Neural cell (in vitro differentiated cells): ENCODE results near the gene TMEM164. TPM values are rescaled to one million over a fixed set of nuclear protein-coding genes. Genes with fewer than 3 reads are reported as not detected.

Experiments
- H2AFZ ChIP-seq: fragments of 200-600, 300-800 bp; sonication (generic), shearing (Covaris generic); 2 replicates; pipeline ENCODE4 v1.6.0; 2014; ENCODE audit warnings: low read depth, mild to moderate bottlenecking, antibody characterized with exemption, low read length, moderate library complexity
- H3F3A ChIP-seq: fragments of 200-600 bp; shearing (Covaris generic); 2 replicates; pipeline ENCODE4 v1.6.1; 2016; ENCODE audit warnings: mild to moderate bottlenecking, moderate library complexity, mixed read lengths, antibody characterized with exemption, low read length; ENCODE audit not compliant: insufficient read depth, poor library complexity, severe bottlenecking
- H3K27ac ChIP-seq: fragments of 200-600, 300-800 bp; sonication (generic), shearing (Covaris generic); 2 replicates; pipeline ENCODE4 v1.5.1; 2014; ENCODE audit warnings: mild to moderate bottlenecking, low read length, moderate library complexity
- H3K27me3 ChIP-seq: fragments of 300-800, 200-600 bp; sonication (generic), shearing (Covaris generic); 2 replicates; pipeline ENCODE4 v1.6.0; 2014; ENCODE audit warnings: mild to moderate bottlenecking, low read depth, low read length, moderate library complexity; ENCODE audit not compliant: insufficient read depth
- H3K36me3 ChIP-seq: fragments of 300-800, 200-600 bp; sonication (generic), shearing (Covaris generic); 2 replicates; pipeline ENCODE4 v1.5.1; 2014; ENCODE audit warnings: mild to moderate bottlenecking, antibody characterized with exemption, low read length, moderate library complexity; ENCODE audit not compliant: insufficient read depth
- H3K4me2 ChIP-seq: fragments of 300-800, 200-600 bp; sonication (generic), shearing (Covaris generic); 2 replicates; pipeline ENCODE4 v1.6.0; 2014; ENCODE audit warnings: mild to moderate bottlenecking, low read length
- H3K4me3 ChIP-seq: fragments of 300-800, 200-600 bp; sonication (generic), shearing (Covaris generic); 2 replicates; pipeline ENCODE4 v1.5.1; 2014; ENCODE audit warnings: mild to moderate bottlenecking, low read length, moderate library complexity
- H3K79me2 ChIP-seq: fragments of 200-600 bp; shearing (Covaris generic); replicated peaks from 2 replicates; pipeline ENCODE4 v1.6.0; 2014; ENCODE audit warnings: mild to moderate bottlenecking, low read length, moderate library complexity; ENCODE audit not compliant: insufficient read depth
- H3K9ac ChIP-seq: fragments of 300-800, 200-600 bp; sonication (generic), shearing (Covaris generic); 2 replicates; pipeline ENCODE4 v1.6.1; 2016; ENCODE audit warnings: mild to moderate bottlenecking, low read length, mixed read lengths
- H3K9me2 ChIP-seq: fragments of 200-600 bp; shearing (Covaris generic); 2 replicates; pipeline ENCODE4 v1.6.1; 2016; ENCODE audit warnings: mild to moderate bottlenecking, low read length, mixed read lengths; ENCODE audit not compliant: insufficient read depth
- H3K9me3 ChIP-seq: fragments of 200-600, 300-800 bp; sonication (generic), shearing (Covaris generic); 2 replicates; pipeline ENCODE4 v1.6.1; 2016; ENCODE audit warnings: mild to moderate bottlenecking, mixed run types, low read length, moderate library complexity, mixed read lengths
- H4K20me1 ChIP-seq: fragments of 200-600 bp; shearing (Covaris generic); 2 replicates; pipeline ENCODE4 v1.6.1; 2016; ENCODE audit warnings: mild to moderate bottlenecking, mixed run types; ENCODE audit not compliant: insufficient read depth
- EP300 ChIP-seq: fragments of 450-650 bp; conservative IDR thresholded peaks from 2 replicates; pipeline ENCODE4 v1.6.1; 2014; ENCODE audit warnings: antibody characterized with exemption, mild to moderate bottlenecking, moderate library complexity; ENCODE audit not compliant: poor library complexity, severe bottlenecking
- EZH2 ChIP-seq: fragments of 200-600, 300-800 bp; shearing (Covaris generic), sonication (generic); IDR thresholded peaks from 2 replicates; pipeline ENCODE4 v1.6.1; 2014; ENCODE audit warnings: antibody characterized with exemption, low read length, borderline replicate concordance, mild to moderate bottlenecking; ENCODE audit not compliant: insufficient read depth, poor library complexity, severe bottlenecking
- MXI1 ChIP-seq: fragments of 450-650 bp; conservative IDR thresholded peaks from 2 replicates; pipeline ENCODE4 v1.6.1; 2014; ENCODE audit warnings: antibody characterized with exemption, mild to moderate bottlenecking; ENCODE audit not compliant: poor library complexity, severe bottlenecking
- POLR2AphosphoS5 ChIP-seq: IDR thresholded peaks from 2 replicates; pipeline ENCODE4 v1.6.1; 2012
- RAD21 ChIP-seq: fragments of 450-650 bp; conservative IDR thresholded peaks from 2 replicates; pipeline ENCODE4 v1.6.1; 2014; ENCODE audit warnings: antibody characterized with exemption, mild to moderate bottlenecking, moderate library complexity
- REST ChIP-seq: IDR thresholded peaks from 2 replicates; pipeline ENCODE4 v1.6.1; 2012; ENCODE audit warnings: borderline replicate concordance
- SMC3 ChIP-seq: fragments of 450-650 bp; conservative IDR thresholded peaks from 2 replicates; pipeline ENCODE4 v1.6.1; 2014; ENCODE audit warnings: antibody characterized with exemption, mild to moderate bottlenecking, moderate library complexity; ENCODE audit not compliant: poor library complexity
- TAF1 ChIP-seq: IDR thresholded peaks from 2 replicates; pipeline ENCODE4 v1.6.1; 2012; ENCODE audit warnings: low read depth
- polyA plus RNA-seq: library from polyadenylated mRNA; depleted of rRNA; stranded (reverse); fragments of >200 nt; gene quantifications from 2 replicates; pipeline ENCODE4 v1.2.3, GENCODE V29; 2014
- TF ChIP-seq, protein P1 (sequence below): fragments of 450-650 bp; IDR thresholded peaks from 2 replicates; pipeline ENCODE4 v1.5.1; 2014; ENCODE audit warnings: antibody characterized with exemption, mild to moderate bottlenecking, moderate library complexity; ENCODE audit not compliant: poor library complexity, severe bottlenecking

TMEM164 gene
- polyA plus RNA-seq, 1 donor from 2014 or later, result 52.8 TPM

DNA sequence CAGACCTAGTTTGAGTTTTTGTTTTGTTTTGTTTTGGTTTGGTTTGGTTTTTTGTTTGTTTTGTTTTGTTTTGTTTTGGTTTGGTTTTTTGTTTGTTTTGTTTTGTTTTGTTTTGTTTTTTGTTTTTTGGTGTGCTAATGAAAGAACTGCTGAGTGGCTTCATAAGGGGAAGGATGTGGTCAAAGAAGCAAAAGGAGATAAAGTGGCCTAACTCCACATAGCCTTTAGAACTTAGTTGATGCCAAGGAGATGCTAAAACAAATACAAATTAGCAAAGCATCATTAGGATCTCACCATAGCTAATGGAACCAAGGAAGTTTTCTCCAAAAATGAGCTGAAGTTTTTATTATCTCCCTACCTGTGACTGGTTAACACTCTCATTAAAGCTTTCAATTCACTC lies 44.6 kb upstream of the TMEM164 start:
- Histone ChIP-seq H3K36me3 (no peaks in the 10 kb centered on the region), H3K4me3 (no peak overlapping the region), H3K9me2 (no peaks in the 10 kb centered on the region), H2AFZ (no peak overlapping the region), H3K9ac (no peak overlapping the region), H3K4me2 (no peak overlapping the region), H3F3A (no peaks in the 10 kb centered on the region), H3K9me3 (no peaks in the 10 kb centered on the region), H3K27ac (no peak overlapping the region), H3K27me3 (no peaks in the 10 kb centered on the region), H4K20me1 (no peaks in the 10 kb centered on the region), H3K79me2 (no peaks in the 10 kb centered on the region)
- no peak for TF ChIP-seq EZH2
- TF ChIP-seq MXI1, result no peak
- no peak for TF ChIP-seq TAF1
- TF ChIP-seq RAD21, result no peak
- no peak for TF ChIP-seq REST
- no peak for TF ChIP-seq EP300
- TF ChIP-seq, protein P1, sequence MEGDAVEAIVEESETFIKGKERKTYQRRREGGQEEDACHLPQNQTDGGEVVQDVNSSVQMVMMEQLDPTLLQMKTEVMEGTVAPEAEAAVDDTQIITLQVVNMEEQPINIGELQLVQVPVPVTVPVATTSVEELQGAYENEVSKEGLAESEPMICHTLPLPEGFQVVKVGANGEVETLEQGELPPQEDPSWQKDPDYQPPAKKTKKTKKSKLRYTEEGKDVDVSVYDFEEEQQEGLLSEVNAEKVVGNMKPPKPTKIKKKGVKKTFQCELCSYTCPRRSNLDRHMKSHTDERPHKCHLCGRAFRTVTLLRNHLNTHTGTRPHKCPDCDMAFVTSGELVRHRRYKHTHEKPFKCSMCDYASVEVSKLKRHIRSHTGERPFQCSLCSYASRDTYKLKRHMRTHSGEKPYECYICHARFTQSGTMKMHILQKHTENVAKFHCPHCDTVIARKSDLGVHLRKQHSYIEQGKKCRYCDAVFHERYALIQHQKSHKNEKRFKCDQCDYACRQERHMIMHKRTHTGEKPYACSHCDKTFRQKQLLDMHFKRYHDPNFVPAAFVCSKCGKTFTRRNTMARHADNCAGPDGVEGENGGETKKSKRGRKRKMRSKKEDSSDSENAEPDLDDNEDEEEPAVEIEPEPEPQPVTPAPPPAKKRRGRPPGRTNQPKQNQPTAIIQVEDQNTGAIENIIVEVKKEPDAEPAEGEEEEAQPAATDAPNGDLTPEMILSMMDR, result no peak
- no peak for TF ChIP-seq SMC3
- TF ChIP-seq POLR2AphosphoS5, result no peak

GRCh38 chrX:109959356-109959871 lies 43.5 kb upstream of the TMEM164 start:
- Histone ChIP-seq H2AFZ (no peak overlapping the region), H3K79me2 (no peaks in the 10 kb centered on the region), H3K9me2 (no peaks in the 10 kb centered on the region), H3K27ac (no peak overlapping the region), H3K9me3 (no peaks in the 10 kb centered on the region), H4K20me1 (no peaks in the 10 kb centered on the region), H3K36me3 (no peaks in the 10 kb centered on the region), H3K27me3 (no peaks in the 10 kb centered on the region), H3K9ac (no peak overlapping the region), H3K4me3 (no peak overlapping the region), H3F3A (no peaks in the 10 kb centered on the region), H3K4me2 (no peak overlapping the region)
- TF ChIP-seq SMC3 (no peak), EZH2 (no peak), TAF1 (no peak), RAD21 (no peak), REST (no peak), EP300 (no peak), MXI1 (no peak)
